Panc1 (cell line): ENCODE measurements around the gene BEX3.

ENCODE experiments used
- CTCF ChIP-seq: fragments of 450-650 bp; IDR thresholded peaks from 2 replicates; pipeline ENCODE4 v1.5.1; 2017; ENCODE audit warnings: mild to moderate bottlenecking
- TCF7L2 ChIP-seq: IDR thresholded peaks from 2 replicates; pipeline ENCODE4 v1.6.1; 2011; ENCODE audit warnings: mild to moderate bottlenecking, low read depth, low read length, inconsistent platforms

- TF ChIP-seq CTCF (no peak), TCF7L2 (no peak)
These were observed 8.3 kb downstream of the BEX3 start for GRCh38 chrX:103384672-103385071.
